Loucy (cell line): ENCODE measurements around the gene AAK1.

Source experiments
- H2AFZ ChIP-seq: fragments of 200-600 bp; sonication (generic); 2 replicates; pipeline ENCODE4 v1.6.0; 2016; ENCODE audit warnings: antibody characterized with exemption, mild to moderate bottlenecking, low read length, moderate library complexity
- H3F3A ChIP-seq: fragments of 200-600 bp; 2 replicates; pipeline ENCODE4 v1.6.0; 2016; ENCODE audit warnings: antibody characterized with exemption, low read depth, mild to moderate bottlenecking
- H3K27me3 ChIP-seq: fragments of 200-600 bp; sonication (generic); 2 replicates; pipeline ENCODE4 v1.6.1; 2014; ENCODE audit warnings: low read length, mild to moderate bottlenecking; ENCODE audit not compliant: insufficient read depth, poor library complexity, severe bottlenecking
- H3K36me3 ChIP-seq: fragments of 200-600 bp; sonication (generic); 2 replicates; pipeline ENCODE4 v1.6.1; 2016; ENCODE audit warnings: low read length; ENCODE audit not compliant: insufficient read depth
- H3K4me1 ChIP-seq: fragments of 200-600 bp; sonication (generic); 2 replicates; pipeline ENCODE4 v1.5.1; 2014; ENCODE audit warnings: low read length, mild to moderate bottlenecking; ENCODE audit not compliant: insufficient read depth, poor library complexity, severe bottlenecking
- H3K4me2 ChIP-seq: fragments of 200-600 bp; sonication (generic); 2 replicates; pipeline ENCODE4 v1.6.0; 2014; ENCODE audit warnings: antibody characterized with exemption, low read length, low read depth, mild to moderate bottlenecking; ENCODE audit not compliant: poor library complexity, severe bottlenecking
- H3K4me3 ChIP-seq: fragments of 200-600 bp; sonication (generic); 2 replicates; pipeline ENCODE4 v1.5.1; 2014; ENCODE audit warnings: low read length, mild to moderate bottlenecking, mixed read lengths; ENCODE audit not compliant: poor library complexity, severe bottlenecking
- H3K79me2 ChIP-seq: fragments of 200-600 bp; sonication (generic); 2 replicates; pipeline ENCODE4 v1.6.1; 2014; ENCODE audit warnings: low read length; ENCODE audit not compliant: insufficient read depth
- H3K9ac ChIP-seq: fragments of 200-600 bp; sonication (generic); 2 replicates; pipeline ENCODE4 v1.6.0; 2014; ENCODE audit warnings: mild to moderate bottlenecking, low read depth, low read length, moderate library complexity; ENCODE audit not compliant: poor library complexity, severe bottlenecking
- H3K9me2 ChIP-seq: fragments of 200-600 bp; sonication (generic); replicated peaks from 2 replicates; pipeline ENCODE4 v1.6.1; 2016; ENCODE audit warnings: low read depth, low read length, mixed read lengths
- H3K9me3 ChIP-seq: fragments of 200-600 bp; sonication (generic); 2 replicates; pipeline ENCODE4 v1.6.1; 2014; ENCODE audit warnings: mild to moderate bottlenecking, antibody characterized with exemption, low read length, low read depth; ENCODE audit not compliant: insufficient read depth
- H4K20me1 ChIP-seq: fragments of 200-600 bp; sonication (generic); 2 replicates; pipeline ENCODE4 v1.6.0; 2014; ENCODE audit warnings: antibody characterized with exemption, low read length, mild to moderate bottlenecking; ENCODE audit not compliant: insufficient read depth, poor library complexity, severe bottlenecking
- CTCF ChIP-seq: fragments of 200-600 bp; sonication (generic); conservative IDR thresholded peaks from 2 replicates; pipeline ENCODE4 v1.5.1; 2014; ENCODE audit warnings: mild to moderate bottlenecking, antibody characterized with exemption, low read length
- EZH2phosphoT487 ChIP-seq: fragments of 200-600 bp; IDR thresholded peaks from 2 replicates; pipeline ENCODE4 v1.6.1; 2018; ENCODE audit warnings: antibody characterized with exemption, mild to moderate bottlenecking, moderate library complexity, borderline replicate concordance

AAK1 gene

GRCh38 chr2:69621440-69621839, 22.1 kb downstream of the AAK1 start:
- Histone ChIP-seq H3K79me2 (peaks cover 97% of the 10 kb centered on the region), H3K9me3 (no peaks in the 10 kb centered on the region), H3K4me1 (peaks cover 79% of the 10 kb centered on the region), H3K9ac (no peak overlapping the region), H3K36me3 (no peaks in the 10 kb centered on the region), H3K4me3 (no peak overlapping the region), H3K4me2 (peak overlapping the region; percentile 88), H3F3A (peaks cover 5% of the 10 kb centered on the region; the same call in 1 of the 2 replicates), H2AFZ (no peak overlapping the region), H3K9me2 (no peaks in the 10 kb centered on the region), H4K20me1 (peaks cover 58% of the 10 kb centered on the region), H3K27me3 (no peaks in the 10 kb centered on the region)
- no peak for TF ChIP-seq CTCF
- TF ChIP-seq EZH2phosphoT487, result no peak

- Histone ChIP-seq H3K4me3 (peak overlapping the region; percentile 52), H3K4me1 (peaks cover 83% of the 10 kb centered on the region), H2AFZ (no peak overlapping the region), H3K9me2 (no peaks in the 10 kb centered on the region), H3K36me3 (peaks cover 3% of the 10 kb centered on the region; the same call in 1 of the 2 replicates), H3K27me3 (no peaks in the 10 kb centered on the region), H3F3A (peaks cover 5% of the 10 kb centered on the region; the same call in 1 of the 2 replicates), H3K9ac (peak overlapping the region; percentile 45), H4K20me1 (peaks cover 64% of the 10 kb centered on the region), H3K4me2 (peak overlapping the region; percentile 88), H3K9me3 (no peaks in the 10 kb centered on the region), H3K79me2 (peaks cover 99% of the 10 kb centered on the region)
- TF ChIP-seq CTCF, result no peak
- no peak for TF ChIP-seq EZH2phosphoT487
Observed at GRCh38 chr2:69620870-69621269, 22.7 kb downstream of the AAK1 start.

GRCh38 chr2:69619725-69620124, 23.8 kb downstream of the AAK1 start:
- Histone ChIP-seq H3K9me2 (no peaks in the 10 kb centered on the region), H3F3A (peaks cover 5% of the 10 kb centered on the region; the same call in 1 of the 2 replicates), H3K9me3 (no peaks in the 10 kb centered on the region), H4K20me1 (peaks cover 58% of the 10 kb centered on the region), H3K27me3 (no peaks in the 10 kb centered on the region), H3K36me3 (peaks cover 9% of the 10 kb centered on the region; the same call in 1 of the 2 replicates), H3K79me2 (peaks cover 99% of the 10 kb centered on the region), H3K4me3 (peak overlapping the region; percentile 52), H3K4me2 (peak overlapping the region; percentile 88), H3K9ac (peak overlapping the region; percentile 45), H2AFZ (no peak overlapping the region), H3K4me1 (peaks cover 73% of the 10 kb centered on the region)
- no peak for TF ChIP-seq EZH2phosphoT487
- TF ChIP-seq CTCF, result no peak
